ENCODE results near the gene PPIF.

DNA sequence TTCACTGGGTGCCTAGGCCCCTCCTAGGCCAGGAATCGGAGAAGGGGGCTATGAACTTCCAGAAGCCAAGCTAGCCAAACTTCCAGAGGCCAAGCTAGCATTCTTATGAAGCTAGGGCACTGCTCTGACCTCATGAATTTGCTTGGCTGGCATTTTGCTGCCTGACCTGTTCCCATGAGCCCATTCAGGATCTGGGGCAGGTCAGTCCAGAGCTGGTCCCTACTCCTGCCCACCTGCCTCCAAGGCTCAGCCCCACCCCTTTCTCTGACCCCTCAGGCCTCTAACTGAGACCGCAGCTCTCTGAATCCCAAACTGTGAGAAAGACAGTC, 1.3 kb upstream of the PPIF start:
- no peak for TF ChIP-seq EZH2phosphoT487 (IDR thresholded peaks at IDR 0.05; ENCODE audit: borderline replicate concordance, low read depth, low read length)
- TF ChIP-seq, protein P1, sequence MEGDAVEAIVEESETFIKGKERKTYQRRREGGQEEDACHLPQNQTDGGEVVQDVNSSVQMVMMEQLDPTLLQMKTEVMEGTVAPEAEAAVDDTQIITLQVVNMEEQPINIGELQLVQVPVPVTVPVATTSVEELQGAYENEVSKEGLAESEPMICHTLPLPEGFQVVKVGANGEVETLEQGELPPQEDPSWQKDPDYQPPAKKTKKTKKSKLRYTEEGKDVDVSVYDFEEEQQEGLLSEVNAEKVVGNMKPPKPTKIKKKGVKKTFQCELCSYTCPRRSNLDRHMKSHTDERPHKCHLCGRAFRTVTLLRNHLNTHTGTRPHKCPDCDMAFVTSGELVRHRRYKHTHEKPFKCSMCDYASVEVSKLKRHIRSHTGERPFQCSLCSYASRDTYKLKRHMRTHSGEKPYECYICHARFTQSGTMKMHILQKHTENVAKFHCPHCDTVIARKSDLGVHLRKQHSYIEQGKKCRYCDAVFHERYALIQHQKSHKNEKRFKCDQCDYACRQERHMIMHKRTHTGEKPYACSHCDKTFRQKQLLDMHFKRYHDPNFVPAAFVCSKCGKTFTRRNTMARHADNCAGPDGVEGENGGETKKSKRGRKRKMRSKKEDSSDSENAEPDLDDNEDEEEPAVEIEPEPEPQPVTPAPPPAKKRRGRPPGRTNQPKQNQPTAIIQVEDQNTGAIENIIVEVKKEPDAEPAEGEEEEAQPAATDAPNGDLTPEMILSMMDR (conservative IDR thresholded peaks at IDR 0.05; ENCODE audit: low read length) = no peak
